H54 (cell line): ENCODE results near the gene KDM5C.

Experiments
- DNase-seq: peaks from one replicate; pipeline ENCODE4 v3.0.0; 2011; ENCODE audit warnings: low spot score, mixed read lengths; ENCODE audit not compliant: insufficient read length
- FAIRE-seq: peaks from 3 replicates; lab custom pipeline; 2011; peaks lifted over from hg19 to GRCh38; lab: Jason Lieb, UNC
- POLR2A ChIP-seq: IDR thresholded peaks from 2 replicates; pipeline ENCODE4 v1.6.1; 2011; ENCODE audit warnings: low read depth, mild to moderate bottlenecking, low read length

The KDM5C gene

GRCh38 chrX:53257670-53258423 is 32.8 kb upstream of the KDM5C start:
- TF ChIP-seq POLR2A, result no peak
- no peak for DNase-seq
- no peak for FAIRE-seq

- FAIRE-seq (no peak), DNase-seq (no peak)
Measured at GRCh38 chrX:53257166-53257565, 32.2 kb upstream of the KDM5C start.

GRCh38 chrX:53256446-53257041 is 31.5 kb upstream of the KDM5C start:
- no peak for DNase-seq
- TF ChIP-seq POLR2A, result no peak
- no peak for FAIRE-seq

More at GRCh38 chrX:53257166-53257565, 32.2 kb upstream of the KDM5C start:
- no peak for TF ChIP-seq POLR2A

- DNase-seq (no peak), FAIRE-seq (no peak)
- no peak for TF ChIP-seq POLR2A
Measured at GRCh38 chrX:53255738-53256191, 30.8 kb upstream of the KDM5C start.

- DNase-seq, result no peak
Measured at GRCh38 chrX:53254570-53255461, 29.8 kb upstream of the KDM5C start.

GRCh38 chrX:53253293-53254020 is 28.4 kb upstream of the KDM5C start:
- no peak for DNase-seq
- FAIRE-seq, result no peak
- no peak for TF ChIP-seq POLR2A

More at GRCh38 chrX:53254570-53255461, 29.8 kb upstream of the KDM5C start:
- no peak for FAIRE-seq
- TF ChIP-seq POLR2A, result no peak

GRCh38 chrX:53251307-53251706 is 26.3 kb upstream of the KDM5C start:
- no peak for TF ChIP-seq POLR2A
- DNase-seq, result no peak
- FAIRE-seq, result no peak

- DNase-seq (no peak), FAIRE-seq (no peak)
- no peak for TF ChIP-seq POLR2A
Measured at GRCh38 chrX:53250556-53250955, 25.5 kb upstream of the KDM5C start.

GRCh38 chrX:53249408-53250042 is 24.5 kb upstream of the KDM5C start:
- no peak for DNase-seq
- no peak for TF ChIP-seq POLR2A
- no peak for FAIRE-seq

- FAIRE-seq (no peak), DNase-seq (no peak)
- TF ChIP-seq POLR2A, result no peak
Measured at GRCh38 chrX:53247928-53248327, 22.9 kb upstream of the KDM5C start.

- FAIRE-seq (no peak), DNase-seq (no peak)
- TF ChIP-seq POLR2A, result no peak
Measured at GRCh38 chrX:53246231-53246630, 21.2 kb upstream of the KDM5C start.

GRCh38 chrX:53244610-53245009 is 19.6 kb upstream of the KDM5C start:
- DNase-seq, result no peak

GRCh38 chrX:53242310-53242709 is 17.3 kb upstream of the KDM5C start:
- no peak for FAIRE-seq
- TF ChIP-seq POLR2A, result no peak
- no peak for DNase-seq

More at GRCh38 chrX:53244610-53245009, 19.6 kb upstream of the KDM5C start:
- no peak for TF ChIP-seq POLR2A
- no peak for FAIRE-seq
